Measurements from ENCODE around the gene CYB5D1.

The CYB5D1 gene

GRCh38 chr17:7841915-7842379 lies 15.9 kb upstream of the CYB5D1 start:
- H3K9ac ChIP-seq (ENCODE audit: insufficient read length, low read depth): peak overlapping the region; percentile 88
- peak; percentile 76 for DNase-seq (ENCODE audit: low read depth, low spot score)
- no peaks in the 10 kb centered on the region for H3K9me3 ChIP-seq (ENCODE audit: insufficient read depth, low read length)
- TF ChIP-seq SUZ12 (IDR thresholded peaks at IDR 0.05; ENCODE audit: extremely low read depth, insufficient read depth, insufficient read length) (no peak), YY1 (IDR thresholded peaks at IDR 0.05; ENCODE audit: insufficient read depth, insufficient read length) (no peak), ZNF274 (IDR thresholded peaks at IDR 0.05; ENCODE audit: low read depth, low read length) (no peak)
- H3K36me3 ChIP-seq (ENCODE audit: insufficient read depth, insufficient read length, low read length): peaks cover 14% of the 10 kb centered on the region
- peak overlapping the region; percentile 78 for H3K4me3 ChIP-seq (ENCODE audit: insufficient read length, low read depth)
- H3K4me1 ChIP-seq (ENCODE audit: insufficient read depth, insufficient read length): peaks cover 13% of the 10 kb centered on the region
- no peaks in the 10 kb centered on the region for H3K27me3 ChIP-seq (ENCODE audit: insufficient read depth, insufficient read length)

DNA sequence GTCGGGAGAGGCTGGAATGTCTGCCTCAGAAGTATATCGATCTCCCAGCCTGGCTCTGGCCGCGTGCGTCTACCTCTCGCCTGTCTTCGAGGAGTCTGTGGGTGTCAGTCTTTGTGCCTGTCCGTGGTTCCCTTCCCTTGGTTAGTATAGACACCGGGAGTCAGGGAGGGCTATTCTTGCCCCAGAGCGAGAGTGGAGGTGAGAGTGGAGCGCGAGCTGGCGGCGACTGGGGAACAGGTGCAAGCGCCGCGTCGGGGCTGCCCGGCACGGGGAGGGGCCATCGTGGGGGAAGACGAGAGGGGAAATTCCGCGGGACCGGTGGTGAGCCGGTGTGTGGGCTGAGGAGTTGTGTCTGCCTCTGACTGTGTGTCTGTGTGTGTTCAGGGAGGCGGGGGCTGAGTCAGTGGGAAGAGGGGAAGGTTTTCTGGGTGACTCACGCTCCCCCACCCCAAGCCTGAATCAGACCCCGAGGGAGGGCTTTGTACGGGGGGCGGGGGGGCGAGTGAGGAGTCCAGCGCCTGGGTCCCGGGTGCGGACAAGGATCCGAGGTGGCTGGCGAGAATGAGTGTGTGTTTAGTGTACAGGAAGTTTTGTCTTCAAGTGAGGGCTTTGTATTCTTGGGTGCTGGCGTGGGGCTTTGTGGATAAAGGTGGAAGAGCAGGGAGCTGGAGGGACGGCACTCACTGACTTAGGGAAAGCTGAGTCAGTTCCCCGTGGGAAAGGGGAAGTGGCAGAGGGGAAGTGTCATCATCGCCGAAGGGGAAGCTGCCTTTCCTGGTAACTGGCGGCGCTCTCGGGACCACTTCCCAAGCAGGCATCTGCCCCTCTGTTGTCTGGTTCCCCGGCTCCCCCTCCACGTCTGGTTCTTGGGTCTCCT lies 15.2 kb upstream of the CYB5D1 start:
- no peak for DNase-seq (ENCODE audit: low read depth, low spot score)
- Histone ChIP-seq H3K36me3 (ENCODE audit: insufficient read depth, insufficient read length, low read length) (peaks cover 19% of the 10 kb centered on the region), H3K4me1 (ENCODE audit: insufficient read depth, insufficient read length) (peaks cover 13% of the 10 kb centered on the region), H3K9me3 (ENCODE audit: insufficient read depth, low read length) (no peaks in the 10 kb centered on the region), H3K27me3 (ENCODE audit: insufficient read depth, insufficient read length) (no peaks in the 10 kb centered on the region), H3K4me3 (ENCODE audit: insufficient read length, low read depth) (peak overlapping the region; percentile 78), H3K9ac (ENCODE audit: insufficient read length, low read depth) (peak overlapping the region; percentile 88)
- no peak for TF ChIP-seq YY1 (IDR thresholded peaks at IDR 0.05; ENCODE audit: insufficient read depth, insufficient read length)
- no peak for TF ChIP-seq SUZ12 (IDR thresholded peaks at IDR 0.05; ENCODE audit: extremely low read depth, insufficient read depth, insufficient read length)
- no peak for TF ChIP-seq ZNF274 (IDR thresholded peaks at IDR 0.05; ENCODE audit: low read depth, low read length)

DNA sequence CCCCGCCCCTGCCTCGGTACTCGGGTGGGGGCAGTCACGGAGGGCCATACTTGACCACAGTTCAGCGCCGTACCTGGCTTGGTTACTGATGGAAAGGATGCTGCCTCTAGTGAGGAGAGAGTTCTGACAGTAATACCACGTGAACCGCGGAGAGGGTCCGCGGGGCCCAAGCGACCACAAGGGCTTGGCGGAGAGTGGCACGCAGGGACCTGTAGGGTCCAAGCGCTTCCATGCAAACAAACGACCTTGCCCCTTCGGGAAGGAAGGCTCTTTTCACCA lies 14.6 kb upstream of the CYB5D1 start:
- Histone ChIP-seq H3K36me3 (ENCODE audit: insufficient read depth, insufficient read length, low read length) (peaks cover 19% of the 10 kb centered on the region), H3K4me1 (ENCODE audit: insufficient read depth, insufficient read length) (peaks cover 13% of the 10 kb centered on the region), H3K9me3 (ENCODE audit: insufficient read depth, low read length) (no peaks in the 10 kb centered on the region), H3K27me3 (ENCODE audit: insufficient read depth, insufficient read length) (no peaks in the 10 kb centered on the region), H3K4me3 (ENCODE audit: insufficient read length, low read depth) (peak overlapping the region; percentile 78), H3K9ac (ENCODE audit: insufficient read length, low read depth) (peak overlapping the region; percentile 88)
- no peak for DNase-seq (ENCODE audit: low read depth, low spot score)
- TF ChIP-seq YY1 (IDR thresholded peaks at IDR 0.05; ENCODE audit: insufficient read depth, insufficient read length) (no peak), ZNF274 (IDR thresholded peaks at IDR 0.05; ENCODE audit: low read depth, low read length) (no peak), SUZ12 (IDR thresholded peaks at IDR 0.05; ENCODE audit: extremely low read depth, insufficient read depth, insufficient read length) (no peak)

DNA sequence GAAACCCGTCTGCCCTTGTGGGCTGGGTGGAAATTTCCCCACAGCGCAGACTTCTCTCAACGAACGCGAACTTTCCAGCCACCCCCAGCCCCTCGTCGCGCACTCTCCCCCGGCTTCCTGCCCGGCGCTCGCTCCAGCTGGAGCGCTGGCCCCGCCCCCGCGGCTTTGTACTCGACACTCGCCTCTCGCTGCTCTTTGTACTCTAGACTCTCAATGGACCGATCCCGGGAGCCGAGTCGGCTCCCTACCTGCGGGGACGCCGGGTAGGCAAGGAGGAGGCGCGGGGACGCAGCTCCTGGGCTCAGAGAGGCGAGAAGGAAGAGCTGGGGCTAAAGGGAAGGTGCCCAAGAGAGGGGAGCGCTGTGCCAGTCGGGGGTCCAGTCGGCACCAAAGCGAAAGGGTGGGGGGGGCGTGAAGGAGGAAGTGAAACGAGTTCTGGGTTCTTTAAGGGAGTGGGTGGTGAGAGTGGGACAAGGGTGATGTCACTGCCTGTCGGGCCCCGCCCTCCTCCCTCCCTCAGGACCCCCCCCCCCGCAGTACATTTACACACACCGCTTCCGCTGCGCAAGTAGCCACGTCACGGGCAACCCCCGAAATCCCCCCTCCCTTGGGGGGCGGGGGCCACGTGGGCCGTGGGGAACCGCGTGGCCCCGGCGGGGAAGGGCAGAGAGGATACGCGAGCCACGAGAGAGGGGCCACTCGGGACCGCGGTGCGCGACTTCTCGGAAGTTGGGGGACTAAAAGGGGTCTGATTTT lies 14.1 kb upstream of the CYB5D1 start:
- peak overlapping the region; percentile 88 for H3K9ac ChIP-seq (ENCODE audit: insufficient read length, low read depth)

GRCh38 chr17:7844292-7845154 lies 13.3 kb upstream of the CYB5D1 start:
- peak overlapping the region; percentile 78 for H3K4me3 ChIP-seq (ENCODE audit: insufficient read length, low read depth)
- TF ChIP-seq YY1 (IDR thresholded peaks at IDR 0.05; ENCODE audit: insufficient read depth, insufficient read length) (no peak), SUZ12 (IDR thresholded peaks at IDR 0.05; ENCODE audit: extremely low read depth, insufficient read depth, insufficient read length) (no peak), ZNF274 (IDR thresholded peaks at IDR 0.05; ENCODE audit: low read depth, low read length) (no peak)
- no peaks in the 10 kb centered on the region for H3K9me3 ChIP-seq (ENCODE audit: insufficient read depth, low read length)
- H3K36me3 ChIP-seq (ENCODE audit: insufficient read depth, insufficient read length, low read length): peaks cover 26% of the 10 kb centered on the region
- no peak for DNase-seq (ENCODE audit: low read depth, low spot score)
- peaks cover 3% of the 10 kb centered on the region for H3K4me1 ChIP-seq (ENCODE audit: insufficient read depth, insufficient read length)
- no peaks in the 10 kb centered on the region for H3K27me3 ChIP-seq (ENCODE audit: insufficient read depth, insufficient read length)
- H3K9ac ChIP-seq (ENCODE audit: insufficient read length, low read depth): peak overlapping the region; percentile 79

More for the DNA sequence above, 14.1 kb upstream of the CYB5D1 start:
- DNase-seq (ENCODE audit: low read depth, low spot score): no peak
- Histone ChIP-seq H3K27me3 (ENCODE audit: insufficient read depth, insufficient read length) (no peaks in the 10 kb centered on the region), H3K4me1 (ENCODE audit: insufficient read depth, insufficient read length) (peaks cover 10% of the 10 kb centered on the region), H3K36me3 (ENCODE audit: insufficient read depth, insufficient read length, low read length) (peaks cover 19% of the 10 kb centered on the region), H3K4me3 (ENCODE audit: insufficient read length, low read depth) (peak overlapping the region; percentile 78), H3K9me3 (ENCODE audit: insufficient read depth, low read length) (no peaks in the 10 kb centered on the region)
- TF ChIP-seq SUZ12 (IDR thresholded peaks at IDR 0.05; ENCODE audit: extremely low read depth, insufficient read depth, insufficient read length) (no peak), ZNF274 (IDR thresholded peaks at IDR 0.05; ENCODE audit: low read depth, low read length) (no peak), YY1 (IDR thresholded peaks at IDR 0.05; ENCODE audit: insufficient read depth, insufficient read length) (no peak)

DNA sequence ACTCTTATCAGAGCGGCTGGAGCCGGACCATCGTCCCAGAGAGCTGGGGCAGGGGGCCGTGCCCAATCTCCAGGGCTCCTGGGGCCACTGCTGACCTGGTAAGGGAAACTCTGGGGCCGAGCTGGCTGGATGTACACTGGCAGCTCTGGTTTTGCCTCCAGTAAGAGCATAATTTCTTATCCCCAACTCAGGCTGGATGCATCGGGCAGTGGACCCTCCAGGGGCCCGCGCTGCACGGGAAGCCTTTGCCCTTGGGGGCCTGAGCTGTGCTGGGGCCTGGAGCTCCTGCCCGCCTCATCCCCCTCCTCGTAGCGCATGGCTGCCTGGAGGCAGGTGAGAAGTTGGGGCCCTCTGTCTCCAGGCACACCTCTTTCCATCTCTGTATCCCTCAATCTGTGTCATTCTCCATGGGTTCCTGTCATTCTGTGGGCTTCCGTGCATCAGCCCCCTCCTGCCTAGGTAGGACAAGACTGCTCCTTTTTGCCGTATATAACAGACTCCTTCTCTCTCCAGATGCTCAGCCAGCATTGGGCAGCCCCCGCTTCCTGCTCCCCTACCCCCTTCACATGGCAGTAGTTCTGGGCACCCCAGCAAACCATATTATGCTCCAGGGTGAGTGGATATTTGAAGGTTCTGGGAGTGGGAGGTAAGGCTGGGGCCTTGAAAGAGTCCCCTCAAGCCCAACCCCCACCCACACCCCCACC lies 12.3 kb upstream of the CYB5D1 start:
- Histone ChIP-seq H3K4me1 (ENCODE audit: insufficient read depth, insufficient read length) (peaks cover 3% of the 10 kb centered on the region), H3K4me3 (ENCODE audit: insufficient read length, low read depth) (peak overlapping the region; percentile 78), H3K9me3 (ENCODE audit: insufficient read depth, low read length) (no peaks in the 10 kb centered on the region), H3K36me3 (ENCODE audit: insufficient read depth, insufficient read length, low read length) (peaks cover 36% of the 10 kb centered on the region), H3K27me3 (ENCODE audit: insufficient read depth, insufficient read length) (no peaks in the 10 kb centered on the region), H3K9ac (ENCODE audit: insufficient read length, low read depth) (peak overlapping the region; percentile 57)
- no peak for DNase-seq (ENCODE audit: low read depth, low spot score)
- TF ChIP-seq YY1 (IDR thresholded peaks at IDR 0.05; ENCODE audit: insufficient read depth, insufficient read length) (no peak), SUZ12 (IDR thresholded peaks at IDR 0.05; ENCODE audit: extremely low read depth, insufficient read depth, insufficient read length) (no peak), ZNF274 (IDR thresholded peaks at IDR 0.05; ENCODE audit: low read depth, low read length) (no peak)
